ENCODE measurements around the gene GNB5.

Gene GNB5

GRCh38 chr15:52078197-52078875 lies 112.9 kb downstream of the GNB5 start:
- DNase-seq (ENCODE audit: extremely low read depth, low read depth): no peak

GRCh38 chr15:52076889-52077781 lies 114.1 kb downstream of the GNB5 start:
- no peak overlapping the region for H3K4me3 ChIP-seq (replicated peaks; ENCODE audit: low read depth, low read length)
- peak; percentile 40 for DNase-seq (ENCODE audit: extremely low read depth, low read depth)
- no peak for TF ChIP-seq CTCF (IDR thresholded peaks at IDR 0.05; ENCODE audit: low read depth, low read length, missing control alignments)

More at GRCh38 chr15:52078197-52078875, 112.9 kb downstream of the GNB5 start:
- H3K4me3 ChIP-seq (replicated peaks; ENCODE audit: low read depth, low read length): no peak overlapping the region
- no peak for TF ChIP-seq CTCF (IDR thresholded peaks at IDR 0.05; ENCODE audit: low read depth, low read length, missing control alignments)

DNA sequence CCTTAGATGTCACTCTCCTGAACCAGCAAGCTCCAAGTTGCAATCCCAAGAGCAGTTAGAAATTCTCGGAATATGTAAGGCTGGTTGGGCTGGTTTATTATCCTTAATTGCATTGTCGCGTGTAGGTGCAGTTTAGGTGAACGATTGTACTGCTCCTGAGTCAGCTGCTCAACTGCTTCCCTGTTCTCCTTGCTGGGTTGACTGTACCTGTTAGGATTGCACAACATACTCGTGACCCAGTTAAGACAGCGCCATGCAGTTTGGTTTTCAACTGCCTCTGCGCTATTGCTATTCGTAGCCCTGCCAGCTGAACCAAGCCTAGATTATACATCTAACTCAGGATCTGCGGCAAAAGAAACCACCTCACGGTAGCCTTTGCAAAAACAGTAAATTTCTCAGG lies 119.6 kb downstream of the GNB5 start:
- TF ChIP-seq CTCF (IDR thresholded peaks at IDR 0.05; ENCODE audit: low read depth, low read length, missing control alignments): no peak
- DNase-seq (ENCODE audit: extremely low read depth, low read depth): no peak
- H3K4me3 ChIP-seq (replicated peaks; ENCODE audit: low read depth, low read length): no peak overlapping the region

DNA sequence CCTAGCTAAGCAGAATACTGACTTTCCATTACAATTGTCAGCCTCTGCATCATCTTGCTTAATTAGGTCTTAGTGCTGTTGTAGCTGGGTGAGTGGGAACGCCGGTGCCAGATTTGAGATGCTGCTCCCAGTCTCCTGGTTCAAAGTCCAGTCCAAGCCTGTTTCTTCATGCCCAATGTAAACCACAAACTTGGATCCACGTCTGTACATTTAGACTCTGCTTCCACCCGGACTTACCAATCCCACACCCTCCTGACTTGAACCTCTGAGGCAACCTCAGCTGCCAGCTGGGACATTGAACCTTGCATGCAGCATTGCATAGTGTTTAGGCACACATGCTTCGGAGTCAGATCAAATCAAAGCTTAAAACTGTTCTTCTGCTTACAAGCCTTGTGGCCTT lies 121.6 kb downstream of the GNB5 start:
- no peak for TF ChIP-seq CTCF (IDR thresholded peaks at IDR 0.05; ENCODE audit: low read depth, low read length, missing control alignments)
- no peak for DNase-seq (ENCODE audit: extremely low read depth, low read depth)
- no peak overlapping the region for H3K4me3 ChIP-seq (replicated peaks; ENCODE audit: low read depth, low read length)

GRCh38 chr15:52068004-52068615 lies 123.1 kb downstream of the GNB5 start:
- no peak for DNase-seq (ENCODE audit: extremely low read depth, low read depth)
- TF ChIP-seq CTCF (IDR thresholded peaks at IDR 0.05; ENCODE audit: low read depth, low read length, missing control alignments): no peak

GRCh38 chr15:52067545-52067926 lies 123.7 kb downstream of the GNB5 start:
- DNase-seq (ENCODE audit: extremely low read depth, low read depth): no peak
- no peak for TF ChIP-seq CTCF (IDR thresholded peaks at IDR 0.05; ENCODE audit: low read depth, low read length, missing control alignments)
- no peak overlapping the region for H3K4me3 ChIP-seq (replicated peaks; ENCODE audit: low read depth, low read length)

More at GRCh38 chr15:52068004-52068615, 123.1 kb downstream of the GNB5 start:
- H3K4me3 ChIP-seq (replicated peaks; ENCODE audit: low read depth, low read length): no peak overlapping the region
